ENCODE measurements around the gene DOCK6. TPM values are rescaled to one million over a fixed set of nuclear protein-coding genes. Genes with fewer than 3 reads are reported as not detected.

Gene DOCK6
- total RNA-seq, 2 donors from 2014 or later: 12.7 to 49.4 TPM

- no peak for DNase-seq (ENCODE audit: low spot score)
- Histone ChIP-seq H3K9me3 (no peaks in the 10 kb centered on the region), H3K4me1 (no peaks in the 10 kb centered on the region), H3K4me3 (no peak overlapping the region), H3K27me3 (no peaks in the 10 kb centered on the region), H3K36me3 (peaks cover 37% of the 10 kb centered on the region), H3K27ac (no peak overlapping the region)
- TF ChIP-seq, protein P1, sequence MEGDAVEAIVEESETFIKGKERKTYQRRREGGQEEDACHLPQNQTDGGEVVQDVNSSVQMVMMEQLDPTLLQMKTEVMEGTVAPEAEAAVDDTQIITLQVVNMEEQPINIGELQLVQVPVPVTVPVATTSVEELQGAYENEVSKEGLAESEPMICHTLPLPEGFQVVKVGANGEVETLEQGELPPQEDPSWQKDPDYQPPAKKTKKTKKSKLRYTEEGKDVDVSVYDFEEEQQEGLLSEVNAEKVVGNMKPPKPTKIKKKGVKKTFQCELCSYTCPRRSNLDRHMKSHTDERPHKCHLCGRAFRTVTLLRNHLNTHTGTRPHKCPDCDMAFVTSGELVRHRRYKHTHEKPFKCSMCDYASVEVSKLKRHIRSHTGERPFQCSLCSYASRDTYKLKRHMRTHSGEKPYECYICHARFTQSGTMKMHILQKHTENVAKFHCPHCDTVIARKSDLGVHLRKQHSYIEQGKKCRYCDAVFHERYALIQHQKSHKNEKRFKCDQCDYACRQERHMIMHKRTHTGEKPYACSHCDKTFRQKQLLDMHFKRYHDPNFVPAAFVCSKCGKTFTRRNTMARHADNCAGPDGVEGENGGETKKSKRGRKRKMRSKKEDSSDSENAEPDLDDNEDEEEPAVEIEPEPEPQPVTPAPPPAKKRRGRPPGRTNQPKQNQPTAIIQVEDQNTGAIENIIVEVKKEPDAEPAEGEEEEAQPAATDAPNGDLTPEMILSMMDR (IDR thresholded peaks at IDR 0.05): no peak
Observed at GRCh38 chr19:11214387-11214786, 47.9 kb downstream of the DOCK6 start.

GRCh38 chr19:11210656-11210928 lies 51.7 kb downstream of the DOCK6 start:
- no peaks in the 10 kb centered on the region for H3K27me3 ChIP-seq
- H3K27ac ChIP-seq: no peak overlapping the region
- no peaks in the 10 kb centered on the region for H3K9me3 ChIP-seq
- no peak for DNase-seq (ENCODE audit: low spot score)
- H3K4me1 ChIP-seq: no peaks in the 10 kb centered on the region
- TF ChIP-seq, protein P1 (IDR thresholded peaks at IDR 0.05): no peak
- no peak overlapping the region for H3K4me3 ChIP-seq
- H3K36me3 ChIP-seq: peaks cover 33% of the 10 kb centered on the region

DNA sequence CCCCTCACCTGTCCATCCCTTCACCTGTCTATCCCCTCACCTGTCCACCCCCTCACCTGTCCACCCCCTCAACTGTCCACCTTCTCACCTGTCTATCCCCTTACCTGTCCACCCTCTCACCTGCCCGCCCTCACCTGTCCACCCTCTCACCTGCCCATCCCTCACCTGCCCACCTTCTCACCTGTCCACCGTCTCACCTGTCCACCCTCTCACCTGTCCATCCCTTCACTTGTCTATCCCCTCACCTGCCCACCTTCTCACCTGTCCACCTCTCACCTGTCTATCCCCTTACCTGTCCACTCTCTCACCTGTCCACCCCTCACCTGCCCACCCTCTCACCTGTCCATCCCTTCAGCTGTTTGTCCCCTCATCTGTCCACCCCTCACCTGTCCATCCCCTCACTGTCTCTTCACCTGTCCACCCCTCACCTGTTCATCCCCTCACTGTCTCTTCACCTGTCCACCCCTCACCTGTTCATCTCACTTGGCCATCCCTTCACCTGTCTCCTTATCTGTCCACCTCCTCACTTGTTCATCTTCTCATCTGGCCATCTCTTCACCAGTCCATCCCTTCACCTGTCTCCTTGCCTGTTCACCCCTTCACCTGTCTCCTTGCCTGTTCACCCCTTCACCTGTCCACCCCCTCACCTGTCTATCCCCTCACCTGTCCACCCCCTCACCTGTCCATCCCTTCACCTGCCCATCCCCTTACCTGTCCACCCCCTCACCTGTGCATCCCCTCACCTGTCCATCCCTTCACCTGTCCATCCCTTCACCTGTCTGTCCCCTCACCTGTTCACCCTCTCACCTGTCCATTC lies 52.3 kb downstream of the DOCK6 start:
- H3K27me3 ChIP-seq: no peaks in the 10 kb centered on the region
- no peak overlapping the region for H3K4me3 ChIP-seq
- no peak overlapping the region for H3K27ac ChIP-seq
- H3K9me3 ChIP-seq: no peaks in the 10 kb centered on the region
- DNase-seq (ENCODE audit: low spot score): no peak
- H3K36me3 ChIP-seq: peaks cover 27% of the 10 kb centered on the region
- TF ChIP-seq, protein P1 (IDR thresholded peaks at IDR 0.05): no peak
- H3K4me1 ChIP-seq: peaks cover 0 to under 1% of the 10 kb centered on the region in 2 donors

DNA sequence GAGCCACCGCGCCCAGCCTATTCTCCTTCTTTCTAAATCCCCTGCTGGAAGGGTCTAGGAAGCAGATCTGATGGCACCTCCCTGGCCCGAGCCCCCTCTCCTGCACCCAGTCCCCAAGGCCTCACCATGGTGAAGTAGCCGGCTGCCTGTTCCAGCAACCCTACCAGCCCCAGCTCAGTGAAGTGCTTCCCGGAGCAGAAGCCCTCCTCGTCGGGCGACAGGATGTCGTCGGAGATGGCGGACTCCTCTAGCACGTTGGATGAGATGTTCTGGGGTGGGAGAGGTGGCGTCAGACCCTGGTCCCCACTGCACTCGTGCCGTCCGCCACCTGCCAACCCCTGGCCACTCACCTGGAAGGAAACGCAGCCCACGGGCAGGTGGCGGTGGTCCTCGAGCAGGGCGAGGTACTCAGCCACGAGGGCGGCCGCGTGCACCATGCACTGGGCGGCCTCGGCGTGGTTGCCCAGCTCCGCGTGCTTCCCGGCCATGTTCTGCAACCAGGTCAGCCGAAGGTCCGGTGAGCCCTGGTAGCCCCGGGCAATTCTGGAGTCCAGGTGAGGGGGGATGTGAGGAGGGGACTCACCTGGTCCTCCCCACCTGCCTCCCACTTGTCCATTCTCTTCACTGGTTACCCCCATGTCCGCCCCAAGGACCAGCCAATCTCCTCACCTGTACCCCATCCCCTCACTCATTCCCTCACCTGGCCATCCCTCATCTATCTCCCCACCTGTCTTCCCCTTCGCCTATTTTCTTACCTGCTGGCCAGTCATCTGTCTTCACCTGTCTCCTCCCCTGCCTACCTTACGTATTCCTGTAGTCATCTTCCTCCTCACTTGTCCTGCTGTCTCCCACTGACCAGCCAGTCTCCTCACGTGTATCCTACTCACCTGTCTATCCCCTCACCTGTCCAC lies 53.5 kb downstream of the DOCK6 start:
- H3K4me3 ChIP-seq: no peak overlapping the region
- no peak for DNase-seq (ENCODE audit: low spot score)
- no peak overlapping the region for H3K27ac ChIP-seq
- peaks cover 0 to 13% of the 10 kb centered on the region in 2 donors for H3K4me1 ChIP-seq
- TF ChIP-seq, protein P1 (IDR thresholded peaks at IDR 0.05): no peak
- H3K27me3 ChIP-seq: no peaks in the 10 kb centered on the region
- H3K36me3 ChIP-seq: peaks cover 18% of the 10 kb centered on the region
- H3K9me3 ChIP-seq: no peaks in the 10 kb centered on the region

DNA sequence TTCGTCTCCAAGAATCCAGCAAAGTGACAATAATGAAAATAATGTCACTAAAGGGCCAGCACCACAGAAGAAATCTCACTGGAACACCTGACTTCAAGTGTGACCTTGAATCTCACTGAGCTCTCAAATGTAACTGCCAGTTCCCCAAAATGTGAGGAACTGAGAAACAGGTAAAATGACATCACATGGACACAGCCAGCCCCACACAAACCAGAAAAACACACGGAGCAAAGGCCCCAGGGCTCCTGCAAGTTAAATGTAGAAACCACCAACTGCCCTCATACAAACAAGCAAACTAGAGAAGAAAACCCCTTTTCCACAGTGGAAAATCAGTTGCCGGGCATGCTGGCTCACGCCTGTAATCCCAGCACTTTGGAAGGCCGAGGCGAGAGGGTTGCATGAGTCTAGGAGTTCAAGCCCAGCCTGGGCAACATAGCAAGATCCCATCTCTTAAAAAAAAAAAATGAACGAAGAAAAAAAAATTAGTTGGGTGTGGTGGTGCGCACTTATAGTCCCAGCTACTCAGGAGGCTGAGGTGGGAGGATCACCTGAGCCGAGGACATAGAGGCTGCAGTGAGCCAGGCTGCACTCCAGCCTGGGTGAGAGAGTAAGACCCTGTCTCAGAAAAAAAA lies 56.3 kb downstream of the DOCK6 start:
- Histone ChIP-seq H3K27me3 (no peaks in the 10 kb centered on the region), H3K4me3 (no peak overlapping the region), H3K27ac (peak overlapping the region in 1 of 2 donors; percentile 96), H3K36me3 (peaks cover 21% of the 10 kb centered on the region), H3K9me3 (no peaks in the 10 kb centered on the region), H3K4me1 (peaks cover 0 to 31% of the 10 kb centered on the region in 2 donors)
- DNase-seq (ENCODE audit: low spot score): no peak
- TF ChIP-seq, protein P1 (IDR thresholded peaks at IDR 0.05): no peak
